ENCODE data around the gene SLC51B.

DNA sequence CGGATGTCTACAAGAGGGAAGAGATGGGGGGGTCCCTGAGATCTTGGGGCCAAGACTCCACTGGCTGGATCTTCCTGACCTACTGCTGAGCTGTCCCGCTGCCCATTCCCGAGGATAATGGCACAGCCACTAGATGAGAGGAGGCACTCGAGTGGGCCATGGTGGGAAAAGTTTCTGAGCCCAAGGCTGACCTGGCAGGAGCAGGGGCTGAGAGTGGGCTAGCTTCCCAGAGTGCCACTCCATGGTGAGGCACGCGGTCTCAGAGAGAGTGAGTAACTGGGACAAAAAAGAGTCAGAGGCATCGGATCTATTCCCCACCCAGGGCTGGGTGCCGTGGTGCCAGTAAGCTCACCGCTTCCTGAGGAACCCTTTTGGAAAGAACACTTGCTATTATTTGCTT, 10.9 kb downstream of the SLC51B start:
- TF ChIP-seq CTCF (IDR thresholded peaks at IDR 0.05; ENCODE audit: poor library complexity, severe bottlenecking) = no peak
- TF ChIP-seq EP300 (conservative IDR thresholded peaks at IDR 0.05; ENCODE audit: poor library complexity, severe bottlenecking) = no peak
- TF ChIP-seq TAF1 (IDR thresholded peaks at IDR 0.05; ENCODE audit: low read depth) = no peak
- no peak for TF ChIP-seq POLR2AphosphoS5 (IDR thresholded peaks at IDR 0.05)
- TF ChIP-seq RAD21 (conservative IDR thresholded peaks at IDR 0.05) = no peak
- TF ChIP-seq REST (IDR thresholded peaks at IDR 0.05; ENCODE audit: borderline replicate concordance) = no peak
- TF ChIP-seq MXI1 (conservative IDR thresholded peaks at IDR 0.05; ENCODE audit: poor library complexity, severe bottlenecking) = no peak

Data from neural cell (in vitro differentiated cells).